ENCODE results near the gene PRR13. TPM values are rescaled to one million over a fixed set of nuclear protein-coding genes. Genes with fewer than 3 reads are reported as not detected.
A peak's percentile ranks its signal among the peaks of the same experiment; 100 is the strongest.

The PRR13 gene
- total and polyA plus RNA-seq, 9 of the 15 experiments (the other 6 are each of a cell fraction or from before 2014, with no cell fraction given), result 117 to 835 (median 285) TPM

DNA sequence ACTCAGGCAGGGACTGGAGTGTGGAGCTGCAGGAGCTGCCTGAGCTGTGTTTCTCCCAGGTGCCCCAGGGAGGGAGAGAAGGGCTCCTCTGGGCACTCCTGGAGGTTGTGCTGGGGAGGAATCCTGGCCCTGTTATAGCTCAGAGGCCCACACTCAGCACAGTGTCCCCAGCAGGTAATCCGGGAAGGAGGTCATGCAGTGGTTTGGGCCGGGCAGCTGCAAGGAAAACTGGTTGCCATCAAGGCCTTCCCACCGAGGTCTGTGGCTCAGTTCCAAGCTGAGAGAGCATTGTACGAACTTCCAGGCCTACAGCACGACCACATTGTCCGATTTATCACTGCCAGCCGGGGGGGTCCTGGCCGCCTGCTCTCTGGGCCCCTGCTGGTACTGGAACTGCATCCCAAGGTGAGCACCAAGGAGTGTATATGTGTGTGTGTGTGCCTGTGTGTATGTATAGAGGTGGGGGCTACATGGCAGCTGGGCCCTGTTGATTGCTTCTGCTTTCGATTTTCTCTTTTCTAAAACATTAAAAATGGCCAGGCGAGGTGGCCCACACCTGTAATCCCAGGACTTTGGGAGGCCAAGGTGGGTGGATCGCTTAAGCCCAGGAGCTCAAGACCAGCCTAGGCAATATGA lies 15.9 kb upstream of the PRR13 start:
- Histone ChIP-seq H3K4me2 (ENCODE audit: insufficient read depth, low read length) (peak overlapping the region; percentile 89), H4K20me1 (replicated peaks; ENCODE audit: control insufficient read depth, insufficient read depth, low read length) (no peaks in the 10 kb centered on the region), H3K27me3 (ENCODE audit: control insufficient read depth in 2 of 2, insufficient read depth in 2 of 2, low read length in 2 of 2) (no peaks in the 10 kb centered on the region), H3K9me1 (ENCODE audit: control insufficient read depth, insufficient read depth, low read length) (no peaks in the 10 kb centered on the region), H3K79me2 (ENCODE audit: control insufficient read depth, insufficient read depth, low read length) (peaks cover 19% of the 10 kb centered on the region), H2AFZ (ENCODE audit: low read depth, low read length) (peak overlapping the region; percentile 77), H3K4me3 (peak overlapping the region; percentile 36), H3K9me3 (replicated peaks; ENCODE audit: control insufficient read depth, insufficient read depth, low read depth, low read length) (no peaks in the 10 kb centered on the region), H3K9ac (ENCODE audit: insufficient read depth in 1 of 2, low read depth in 2 of 2, low read length in 2 of 2) (peak overlapping the region; percentile 65 to 98), H3K36me3 (ENCODE audit: control insufficient read depth, insufficient read depth, low read length) (peaks cover 26% of the 10 kb centered on the region; the same call in 2 of the 3 replicates), H3K27ac (ENCODE audit: extremely low read depth, low read depth, low read length) (peak overlapping the region; percentile 63), H3K4me1 (replicated peaks in 1 of 2; ENCODE audit: control insufficient read depth in 2 of 2, insufficient read depth in 2 of 2, low read length in 2 of 2) (peaks cover 38 to 43% of the 10 kb centered on the region in 2 experiments)
- no peak for FAIRE-seq
- ATAC-seq, result peak; percentile 43
- in situ Hi-C loops (cut with MboI), result no loop called here
- TSS peak; percentile 65 for BruUV-seq (replicated peaks)
- POLR2A ChIA-PET, result interaction anchor here (0.6 to 3.1 kb wide), 6 partner anchors 10 to 83 kb away, joined by 3 to 13 read pairs (median 4); partner anchors contain the start of gene PRR13
- whole genome bisulfite sequencing (ENCODE audit: insufficient coverage, low coverage, missing lambda C conversion rate), result 34% methylated on average over 11 of the region's 11 CpGs
- CTCF ChIA-PET (ENCODE audit: low intra/inter-chr PET ratio), result no interaction called here
- intact Hi-C loops (cut with micrococcal nuclease), result loop anchor here (10.0 kb wide), 1 partner anchor 101 kb away; the partner anchor contains the start of gene AAAS
- DNase-seq (ENCODE audit: extremely low read depth in 1 of 4, low spot score in 3 of 4), result peak in 2 of 4 experiments; percentile 16 to 17
- TF ChIP-seq NFIC (IDR thresholded peaks at IDR 0.05) (no peak), SNRNP70 (optimal IDR thresholded peaks at IDR 0.05; ENCODE audit: low read depth, low read length) (no peak), NRF1 (conservative IDR thresholded peaks at IDR 0.05 in 1 of 2, IDR thresholded peaks at IDR 0.05 in 1 of 2) (no peak), SNIP1 (IDR thresholded peaks at IDR 0.05; ENCODE audit: low read depth) (no peak), LCOR (CRISPR knock-in tag; IDR thresholded peaks at IDR 0.05) (no peak), MCM7 (IDR thresholded peaks at IDR 0.05) (no peak), SMARCA4 (IDR thresholded peaks at IDR 0.05) (no peak), ZNF785 (CRISPR knock-in tag; IDR thresholded peaks at IDR 0.05) (no peak), SMAD3 (CRISPR knock-in tag; conservative IDR thresholded peaks at IDR 0.05) (no peak), ZNF384 (IDR thresholded peaks at IDR 0.05; ENCODE audit: low read depth, low read length) (no peak), FOS (IDR thresholded peaks at IDR 0.05; ENCODE audit: extremely low read depth, insufficient read length) (no peak), POLR2H (tag; IDR thresholded peaks at IDR 0.05; ENCODE audit: low read depth) (no peak), ZBED1 (IDR thresholded peaks at IDR 0.05) (no peak), ZFX (CRISPR knock-in tag; IDR thresholded peaks at IDR 0.05) (peak; percentile 62), MBD2 (IDR thresholded peaks at IDR 0.05; ENCODE audit: borderline replicate concordance, low read depth) (0 out of 2 replicates have a peak, but pooled peaks have one; percentile 4)
- TF ChIP-seq, protein P1, sequence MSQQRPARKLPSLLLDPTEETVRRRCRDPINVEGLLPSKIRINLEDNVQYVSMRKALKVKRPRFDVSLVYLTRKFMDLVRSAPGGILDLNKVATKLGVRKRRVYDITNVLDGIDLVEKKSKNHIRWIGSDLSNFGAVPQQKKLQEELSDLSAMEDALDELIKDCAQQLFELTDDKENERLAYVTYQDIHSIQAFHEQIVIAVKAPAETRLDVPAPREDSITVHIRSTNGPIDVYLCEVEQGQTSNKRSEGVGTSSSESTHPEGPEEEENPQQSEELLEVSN (IDR thresholded peaks at IDR 0.05; ENCODE audit: borderline replicate concordance in 1 of 2, extremely low read depth in 1 of 2, insufficient read depth in 1 of 2, insufficient read length in 1 of 2, low read depth in 1 of 2, low read length in 1 of 2, poor library complexity in 1 of 2, severe bottlenecking in 1 of 2), result no peak
- TF ChIP-seq, protein P2, sequence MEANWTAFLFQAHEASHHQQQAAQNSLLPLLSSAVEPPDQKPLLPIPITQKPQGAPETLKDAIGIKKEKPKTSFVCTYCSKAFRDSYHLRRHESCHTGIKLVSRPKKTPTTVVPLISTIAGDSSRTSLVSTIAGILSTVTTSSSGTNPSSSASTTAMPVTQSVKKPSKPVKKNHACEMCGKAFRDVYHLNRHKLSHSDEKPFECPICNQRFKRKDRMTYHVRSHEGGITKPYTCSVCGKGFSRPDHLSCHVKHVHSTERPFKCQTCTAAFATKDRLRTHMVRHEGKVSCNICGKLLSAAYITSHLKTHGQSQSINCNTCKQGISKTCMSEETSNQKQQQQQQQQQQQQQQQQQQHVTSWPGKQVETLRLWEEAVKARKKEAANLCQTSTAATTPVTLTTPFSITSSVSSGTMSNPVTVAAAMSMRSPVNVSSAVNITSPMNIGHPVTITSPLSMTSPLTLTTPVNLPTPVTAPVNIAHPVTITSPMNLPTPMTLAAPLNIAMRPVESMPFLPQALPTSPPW (CRISPR knock-in tag; IDR thresholded peaks at IDR 0.05), result peak; percentile 10; the same call in 1 of the 2 replicates
- TF ChIP-seq, protein P3, sequence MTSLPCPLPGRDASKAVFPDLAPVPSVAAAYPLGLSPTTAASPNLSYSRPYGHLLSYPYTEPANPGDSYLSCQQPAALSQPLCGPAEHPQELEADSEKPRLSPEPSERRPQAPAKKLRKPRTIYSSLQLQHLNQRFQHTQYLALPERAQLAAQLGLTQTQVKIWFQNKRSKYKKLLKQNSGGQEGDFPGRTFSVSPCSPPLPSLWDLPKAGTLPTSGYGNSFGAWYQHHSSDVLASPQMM (CRISPR knock-in tag; IDR thresholded peaks at IDR 0.05), result no peak

Measured in K562 (cell line).